ENCODE measurements around the gene BCL2L13. TPM values are rescaled to one million over a fixed set of nuclear protein-coding genes. Genes with fewer than 3 reads are reported as not detected.
A peak's percentile ranks its signal among the peaks of the same experiment; 100 is the strongest.

Gene BCL2L13
- total RNA-seq, 2 experiments from 2014 or later = 26.0 to 27.0 TPM

- peak overlapping the region; percentile 90 for H3K4me3 Mint-ChIP-seq
- no peak for DNase-seq
- ChIA-PET CTCF (interaction anchor here (1.2 to 3.1 kb wide), 2 partner anchors 12 to 36 kb away, joined by 4 to 19 read pairs; no protein-coding TSS in a partner anchor), POLR2A (interaction anchor here (0.9 to 1.4 kb wide), 2 partner anchors 141 to 298 kb away, joined by 3 to 6 read pairs; partner anchors contain the start of genes BCL2L13 and PEX26)
- H3K27ac Mint-ChIP-seq = peak overlapping the region; percentile 83
- H3K4me1 Mint-ChIP-seq (ENCODE audit: low read depth) = peaks cover 66% of the 10 kb centered on the region
- H3K9me3 Mint-ChIP-seq (ENCODE audit: insufficient read depth) = no peaks in the 10 kb centered on the region
- ATAC-seq = no peak
- H3K27me3 Mint-ChIP-seq (ENCODE audit: low read depth) = no peaks in the 10 kb centered on the region
- peaks cover 19% of the 10 kb centered on the region for H3K36me3 Mint-ChIP-seq (ENCODE audit: low read depth)
Measured at GRCh38 chr22:17779286-17780115, 140.9 kb downstream of the BCL2L13 start.

- peaks cover 19% of the 10 kb centered on the region for H3K36me3 Mint-ChIP-seq (ENCODE audit: low read depth)
- CTCF ChIA-PET = interaction anchor here (1.2 to 3.1 kb wide), 3 partner anchors 13 to 296 kb away, joined by 4 to 19 read pairs (median 5); no protein-coding TSS in a partner anchor
- H3K4me1 Mint-ChIP-seq (ENCODE audit: low read depth) = peaks cover 60% of the 10 kb centered on the region
- no peak for ATAC-seq
- POLR2A ChIA-PET = interaction anchor here (0.7 to 1.4 kb wide), 3 partner anchors 10 to 297 kb away, joined by 3 to 6 read pairs (median 4); partner anchors contain the start of genes BCL2L13 and PEX26
- DNase-seq = peak; percentile 46
- no peaks in the 10 kb centered on the region for H3K27me3 Mint-ChIP-seq (ENCODE audit: low read depth)
- no peak overlapping the region for H3K4me3 Mint-ChIP-seq
- peak overlapping the region; percentile 73 for H3K27ac Mint-ChIP-seq
- no peaks in the 10 kb centered on the region for H3K9me3 Mint-ChIP-seq (ENCODE audit: insufficient read depth)
Measured at GRCh38 chr22:17780116-17780740, 141.7 kb downstream of the BCL2L13 start.

Small RNAs within 50 kb of the gene (microRNA-seq; reads per million reads assigned to microRNA genes)
- gene MIR3198-1 = not detected

Other genes starting within 250 kb of the BCL2L13 start
- not detected for gene SLC25A18, start 75.3 kb upstream of the BCL2L13 start, total RNA-seq
- gene ATP6V1E1, start 10.0 kb upstream of the BCL2L13 start, total RNA-seq = 10 to 100 TPM; 86.2 to 88.8 TPM
- 10 to 100 TPM; 46.2 to 48.4 TPM for gene BID, start 135.7 kb downstream of the BCL2L13 start, total RNA-seq

All from activated CD8-positive, alpha-beta T cell treated with anti-CD3 and anti-CD28 coated beads, Interleukin-2, amount 10 ng/mL, durations not matched to agents 7 days and 5 days (primary cell).